ENCODE measurements around the gene PGPEP1.
A peak's percentile ranks its signal among the peaks of the same experiment; 100 is the strongest.

PGPEP1 gene

GRCh38 chr19:18312092-18312534 lies 28.3 kb upstream of the PGPEP1 start:
- Histone ChIP-seq H3K27me3 (ENCODE audit: insufficient read depth, low read depth, severe bottlenecking) (no peaks in the 10 kb centered on the region), H3K36me3 (peaks cover 77% of the 10 kb centered on the region), H3K27ac (no peak overlapping the region), H3K9me3 (ENCODE audit: severe bottlenecking) (no peaks in the 10 kb centered on the region), H3K4me3 (ENCODE audit: low read depth, low read length) (no peak overlapping the region)
- no peak for TF ChIP-seq CTCF (IDR thresholded peaks at IDR 0.05; ENCODE audit: low read depth, low read length)
- DNase-seq, result no peak

- Histone ChIP-seq H3K36me3 (peaks cover 66% of the 10 kb centered on the region), H3K4me3 (ENCODE audit: low read depth, low read length) (no peak overlapping the region), H3K27ac (no peak overlapping the region), H3K9me3 (ENCODE audit: severe bottlenecking) (no peaks in the 10 kb centered on the region), H3K27me3 (ENCODE audit: insufficient read depth, low read depth, severe bottlenecking) (no peaks in the 10 kb centered on the region)
- DNase-seq, result no peak
- no peak for TF ChIP-seq CTCF (IDR thresholded peaks at IDR 0.05; ENCODE audit: low read depth, low read length)
Observed at GRCh38 chr19:18313398-18313797, 27.0 kb upstream of the PGPEP1 start.

- DNase-seq, result no peak
- Histone ChIP-seq H3K27me3 (ENCODE audit: insufficient read depth, low read depth, severe bottlenecking) (no peaks in the 10 kb centered on the region), H3K9me3 (ENCODE audit: severe bottlenecking) (no peaks in the 10 kb centered on the region), H3K36me3 (peaks cover 34% of the 10 kb centered on the region), H3K27ac (0 out of 2 replicates have a peak overlapping the region, but pooled peaks have one; percentile 20), H3K4me3 (ENCODE audit: low read depth, low read length) (no peak overlapping the region)
- TF ChIP-seq CTCF (IDR thresholded peaks at IDR 0.05; ENCODE audit: low read depth, low read length), result no peak
Observed at GRCh38 chr19:18317961-18318800, 22.2 kb upstream of the PGPEP1 start.

GRCh38 chr19:18319591-18320135 lies 20.7 kb upstream of the PGPEP1 start:
- no peak for TF ChIP-seq CTCF (IDR thresholded peaks at IDR 0.05; ENCODE audit: low read depth, low read length)
- Histone ChIP-seq H3K27ac (no peak overlapping the region), H3K4me3 (ENCODE audit: low read depth, low read length) (no peak overlapping the region), H3K27me3 (ENCODE audit: insufficient read depth, low read depth, severe bottlenecking) (no peaks in the 10 kb centered on the region), H3K36me3 (peaks cover 22% of the 10 kb centered on the region), H3K9me3 (ENCODE audit: severe bottlenecking) (no peaks in the 10 kb centered on the region)
- no peak for DNase-seq

GRCh38 chr19:18320865-18321733 lies 19.3 kb upstream of the PGPEP1 start:
- no peak for TF ChIP-seq CTCF (IDR thresholded peaks at IDR 0.05; ENCODE audit: low read depth, low read length)
- Histone ChIP-seq H3K27ac (no peak overlapping the region), H3K36me3 (peaks cover 13% of the 10 kb centered on the region), H3K9me3 (ENCODE audit: severe bottlenecking) (no peaks in the 10 kb centered on the region), H3K27me3 (ENCODE audit: insufficient read depth, low read depth, severe bottlenecking) (no peaks in the 10 kb centered on the region), H3K4me3 (ENCODE audit: low read depth, low read length) (no peak overlapping the region)
- DNase-seq, result no peak
